GM12891 (cell line): ENCODE measurements around the gene GNAL.

ENCODE experiments used
- DNase-seq: peaks from one replicate; pipeline ENCODE4 v3.0.0; 2011; ENCODE audit warnings: low spot score; ENCODE audit not compliant: insufficient read length
- FAIRE-seq: peaks from 2 replicates; lab custom pipeline; 2011; peaks lifted over from hg19 to GRCh38; lab: Jason Lieb, UNC
- PAX5 ChIP-seq: IDR thresholded peaks from 2 replicates; pipeline ENCODE4 v1.6.1; 2011; ENCODE audit warnings: low read length, moderate library complexity, mild to moderate bottlenecking; ENCODE audit not compliant: insufficient read depth, severe bottlenecking
- POLR2A ChIP-seq: IDR thresholded peaks from 2 replicates; pipeline ENCODE4 v1.6.1; 2011; ENCODE audit warnings: low read depth, low read length, control low read depth
- POLR2AphosphoS5 ChIP-seq: IDR thresholded peaks from 2 replicates; pipeline ENCODE4 v1.6.1; 2011; ENCODE audit warnings: low read depth, low read length, control low read depth
- POU2F2 ChIP-seq: IDR thresholded peaks from 2 replicates; pipeline ENCODE4 v1.6.1; 2011; ENCODE audit warnings: low read depth, mild to moderate bottlenecking, control low read depth, low read length, moderate library complexity
- SPI1 ChIP-seq: IDR thresholded peaks from 2 replicates; pipeline ENCODE4 v1.6.1; 2011; ENCODE audit warnings: low read depth, low read length, control low read depth
- TAF1 ChIP-seq: IDR thresholded peaks from 2 replicates; pipeline ENCODE4 v1.6.1; 2011; ENCODE audit warnings: low read depth, low read length, control low read depth

Gene GNAL

GRCh38 chr18:11667578-11667977 is 21.5 kb upstream of the GNAL start:
- DNase-seq (no peak), FAIRE-seq (no peak)
- no peak for TF ChIP-seq TAF1
- TF ChIP-seq POLR2A: no peak
- no peak for TF ChIP-seq POU2F2
- no peak for TF ChIP-seq PAX5
- no peak for TF ChIP-seq SPI1
- no peak for TF ChIP-seq POLR2AphosphoS5

- TF ChIP-seq POLR2A (no peak), POU2F2 (no peak)
- no peak for FAIRE-seq
- DNase-seq: no peak
These were observed 20.5 kb upstream of the GNAL start for GRCh38 chr18:11668441-11669169.

GRCh38 chr18:11669271-11669947 is 19.7 kb upstream of the GNAL start:
- no peak for DNase-seq
- TF ChIP-seq SPI1: no peak
- TF ChIP-seq POU2F2: no peak
- TF ChIP-seq POLR2AphosphoS5: no peak
- no peak for TF ChIP-seq TAF1
- TF ChIP-seq PAX5: no peak
- no peak for FAIRE-seq

- DNase-seq (no peak), FAIRE-seq (no peak)
- TF ChIP-seq TAF1: no peak
- no peak for TF ChIP-seq SPI1
- no peak for TF ChIP-seq POU2F2
- no peak for TF ChIP-seq PAX5
- no peak for TF ChIP-seq POLR2A
- no peak for TF ChIP-seq POLR2AphosphoS5
These were observed 19.2 kb upstream of the GNAL start for GRCh38 chr18:11669948-11670275.

- FAIRE-seq (no peak), DNase-seq (no peak)
- TF ChIP-seq SPI1: no peak
These were observed 17.9 kb upstream of the GNAL start for GRCh38 chr18:11671156-11671555.

GRCh38 chr18:11672198-11672597 is 16.9 kb upstream of the GNAL start:
- no peak for FAIRE-seq
- no peak for DNase-seq
- TF ChIP-seq PAX5: no peak
- TF ChIP-seq POU2F2: no peak
- no peak for TF ChIP-seq POLR2A
- TF ChIP-seq POLR2AphosphoS5: no peak
- no peak for TF ChIP-seq SPI1
- no peak for TF ChIP-seq TAF1

GRCh38 chr18:11672846-11673454 is 16.1 kb upstream of the GNAL start:
- no peak for DNase-seq
- TF ChIP-seq POLR2AphosphoS5 (no peak), TAF1 (no peak), PAX5 (no peak), POU2F2 (no peak)
- no peak for FAIRE-seq

- DNase-seq (no peak), FAIRE-seq (no peak)
- TF ChIP-seq TAF1: no peak
- TF ChIP-seq PAX5: no peak
- TF ChIP-seq SPI1: no peak
- no peak for TF ChIP-seq POU2F2
- no peak for TF ChIP-seq POLR2A
- no peak for TF ChIP-seq POLR2AphosphoS5
These were observed 15.5 kb upstream of the GNAL start for GRCh38 chr18:11673560-11673959.

- TF ChIP-seq SPI1 (no peak), POLR2A (no peak), POU2F2 (no peak), POLR2AphosphoS5 (no peak), TAF1 (no peak)
- FAIRE-seq (no peak), DNase-seq (no peak)
These were observed 14.9 kb upstream of the GNAL start for GRCh38 chr18:11674119-11674518.

GRCh38 chr18:11676386-11676785 is 12.7 kb upstream of the GNAL start:
- DNase-seq (no peak), FAIRE-seq (no peak)
- TF ChIP-seq PAX5: no peak
- no peak for TF ChIP-seq TAF1
- TF ChIP-seq POLR2A: no peak
- no peak for TF ChIP-seq SPI1
- no peak for TF ChIP-seq POLR2AphosphoS5
- TF ChIP-seq POU2F2: no peak

GRCh38 chr18:11676867-11677266 is 12.2 kb upstream of the GNAL start:
- DNase-seq: no peak
- FAIRE-seq: no peak
- TF ChIP-seq POLR2A: no peak
- TF ChIP-seq POU2F2: no peak
- no peak for TF ChIP-seq TAF1
- no peak for TF ChIP-seq POLR2AphosphoS5
- TF ChIP-seq PAX5: no peak
- TF ChIP-seq SPI1: no peak
